OCI-LY1 (cell line): Measurements from ENCODE around the gene MINK1.
A peak's percentile ranks its signal among the peaks of the same experiment; 100 is the strongest.

Experiments
- H2AFZ ChIP-seq: fragments of 200-600 bp; sonication (generic), shearing (Covaris generic); 2 replicates; pipeline ENCODE4 v1.6.0; 2014; ENCODE audit warnings: antibody characterized with exemption, mild to moderate bottlenecking, low read length
- H3F3A ChIP-seq: fragments of 200-600 bp; sonication (generic), shearing (Covaris generic); 2 replicates; pipeline ENCODE4 v1.6.0; 2014; ENCODE audit warnings: mild to moderate bottlenecking, antibody characterized with exemption, low read length, moderate library complexity; ENCODE audit not compliant: insufficient read depth
- H3K27ac ChIP-seq: fragments of 200-600 bp; sonication (generic); 2 replicates; pipeline ENCODE4 v1.5.1; 2014; ENCODE audit warnings: low read length, mixed run types, mild to moderate bottlenecking, low read depth; ENCODE audit not compliant: poor library complexity, severe bottlenecking
- H3K27me3 ChIP-seq: fragments of 200-600 bp; sonication (generic); 2 replicates; pipeline ENCODE4 v1.6.0; 2014; ENCODE audit warnings: antibody characterized with exemption, mild to moderate bottlenecking, low read length, moderate library complexity; ENCODE audit not compliant: insufficient read depth
- H3K36me3 ChIP-seq: fragments of 200-600 bp; sonication (generic); 2 replicates; pipeline ENCODE4 v1.6.1; 2014; ENCODE audit warnings: mild to moderate bottlenecking, antibody characterized with exemption, low read length, moderate library complexity, mixed read lengths; ENCODE audit not compliant: insufficient read depth
- H3K4me1 ChIP-seq: fragments of 200-600 bp; sonication (generic); 2 replicates; pipeline ENCODE4 v1.5.1; 2014; ENCODE audit warnings: mild to moderate bottlenecking, low read length, moderate library complexity; ENCODE audit not compliant: insufficient read depth, severe bottlenecking
- H3K4me2 ChIP-seq: fragments of 200-600 bp; sonication (generic), shearing (Covaris generic); 2 replicates; pipeline ENCODE4 v1.6.1; 2014; ENCODE audit warnings: low read length
- H3K4me3 ChIP-seq: fragments of 200-600 bp; sonication (generic); 2 replicates; pipeline ENCODE4 v1.5.1; 2014; ENCODE audit warnings: low read length, low read depth, mild to moderate bottlenecking, mixed read lengths; ENCODE audit not compliant: poor library complexity, severe bottlenecking
- H3K79me2 ChIP-seq: fragments of 200-600 bp; shearing (Covaris generic); 2 replicates; pipeline ENCODE4 v1.6.1; 2016; ENCODE audit warnings: mixed run types, low read length, mixed read lengths; ENCODE audit not compliant: insufficient read depth
- H3K9ac ChIP-seq: fragments of 200-600 bp; sonication (generic), shearing (Covaris generic); 2 replicates; pipeline ENCODE4 v1.6.1; 2014; ENCODE audit warnings: mild to moderate bottlenecking, low read length, mixed read lengths
- H3K9me2 ChIP-seq: fragments of 200-600 bp; sonication (generic), shearing (Covaris generic); 2 replicates; pipeline ENCODE4 v1.6.1; 2014; ENCODE audit warnings: low read depth, mild to moderate bottlenecking, low read length, mixed read lengths
- H3K9me3 ChIP-seq: fragments of 200-600 bp; shearing (Covaris generic); 2 replicates; pipeline ENCODE4 v1.6.1; 2014; ENCODE audit warnings: low read length, mixed read lengths
- H4K20me1 ChIP-seq: fragments of 200-600 bp; sonication (generic), shearing (Covaris generic); 2 replicates; pipeline ENCODE4 v1.6.0; 2016; ENCODE audit warnings: mild to moderate bottlenecking, low read length; ENCODE audit not compliant: insufficient read depth
- EZH2 ChIP-seq: fragments of 200-600 bp; sonication (generic), shearing (Covaris generic); IDR thresholded peaks from 2 replicates; pipeline ENCODE4 v1.8.0; 2017; ENCODE audit warnings: borderline replicate concordance, mixed run types, mild to moderate bottlenecking, antibody characterized with exemption, low read length, moderate library complexity, mixed read lengths
- TF ChIP-seq, protein P1 (sequence below): fragments of 200-600 bp; sonication (generic), shearing (Covaris generic); IDR thresholded peaks from 2 replicates; pipeline ENCODE4 v1.5.1; 2017; ENCODE audit warnings: mild to moderate bottlenecking, antibody characterized with exemption, low read length, moderate library complexity, mixed read lengths

MINK1 gene

GRCh38 chr17:4833178-4833940, at the start of gene MINK1:
Gene MINK1 (plus strand): TSS chr17:4833340. CDS start chr17:4833584, 244 bp downstream.
- Histone ChIP-seq H3K9me3 (no peaks in the 10 kb centered on the region), H3K36me3 (peaks cover 9% of the 10 kb centered on the region; the same call in 1 of the 2 replicates), H3K4me1 (peaks cover 24% of the 10 kb centered on the region), H3K27ac (no peak within 1 kb of the TSS), H3F3A (no peaks in the 10 kb centered on the region), H3K4me2 (peak within 1 kb of the TSS; percentile 100), H3K79me2 (no peaks in the 10 kb centered on the region; the same call in 1 of the 2 replicates), H4K20me1 (no peaks in the 10 kb centered on the region), H3K27me3 (no peaks in the 10 kb centered on the region), H3K4me3 (peak within 1 kb of the TSS; percentile 96), H3K9me2 (no peaks in the 10 kb centered on the region), H3K9ac (peak within 1 kb of the TSS; percentile 94), H2AFZ (no peak within 1 kb of the TSS)
- TF ChIP-seq, protein P1, sequence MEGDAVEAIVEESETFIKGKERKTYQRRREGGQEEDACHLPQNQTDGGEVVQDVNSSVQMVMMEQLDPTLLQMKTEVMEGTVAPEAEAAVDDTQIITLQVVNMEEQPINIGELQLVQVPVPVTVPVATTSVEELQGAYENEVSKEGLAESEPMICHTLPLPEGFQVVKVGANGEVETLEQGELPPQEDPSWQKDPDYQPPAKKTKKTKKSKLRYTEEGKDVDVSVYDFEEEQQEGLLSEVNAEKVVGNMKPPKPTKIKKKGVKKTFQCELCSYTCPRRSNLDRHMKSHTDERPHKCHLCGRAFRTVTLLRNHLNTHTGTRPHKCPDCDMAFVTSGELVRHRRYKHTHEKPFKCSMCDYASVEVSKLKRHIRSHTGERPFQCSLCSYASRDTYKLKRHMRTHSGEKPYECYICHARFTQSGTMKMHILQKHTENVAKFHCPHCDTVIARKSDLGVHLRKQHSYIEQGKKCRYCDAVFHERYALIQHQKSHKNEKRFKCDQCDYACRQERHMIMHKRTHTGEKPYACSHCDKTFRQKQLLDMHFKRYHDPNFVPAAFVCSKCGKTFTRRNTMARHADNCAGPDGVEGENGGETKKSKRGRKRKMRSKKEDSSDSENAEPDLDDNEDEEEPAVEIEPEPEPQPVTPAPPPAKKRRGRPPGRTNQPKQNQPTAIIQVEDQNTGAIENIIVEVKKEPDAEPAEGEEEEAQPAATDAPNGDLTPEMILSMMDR = no peak
- TF ChIP-seq EZH2 = no peak

- peaks cover 14% of the 10 kb centered on the region; the same call in 1 of the 2 replicates for H3K27me3 ChIP-seq
- H3K36me3 ChIP-seq = no peaks in the 10 kb centered on the region
- H3K9me2 ChIP-seq = no peaks in the 10 kb centered on the region
- H3K4me3 ChIP-seq = no peak overlapping the region
- no peak overlapping the region for H2AFZ ChIP-seq
- H4K20me1 ChIP-seq = no peaks in the 10 kb centered on the region
- peaks cover 13% of the 10 kb centered on the region for H3K4me1 ChIP-seq
- H3K27ac ChIP-seq = no peak overlapping the region
- no peaks in the 10 kb centered on the region for H3K79me2 ChIP-seq
- no peak overlapping the region for H3K9ac ChIP-seq
- H3K9me3 ChIP-seq = no peaks in the 10 kb centered on the region
- TF ChIP-seq, protein P1 = no peak
- no peak for TF ChIP-seq EZH2
- no peaks in the 10 kb centered on the region for H3F3A ChIP-seq
- no peak overlapping the region for H3K4me2 ChIP-seq
Measured at GRCh38 chr17:4785311-4786105, 47.6 kb upstream of the MINK1 start.

DNA sequence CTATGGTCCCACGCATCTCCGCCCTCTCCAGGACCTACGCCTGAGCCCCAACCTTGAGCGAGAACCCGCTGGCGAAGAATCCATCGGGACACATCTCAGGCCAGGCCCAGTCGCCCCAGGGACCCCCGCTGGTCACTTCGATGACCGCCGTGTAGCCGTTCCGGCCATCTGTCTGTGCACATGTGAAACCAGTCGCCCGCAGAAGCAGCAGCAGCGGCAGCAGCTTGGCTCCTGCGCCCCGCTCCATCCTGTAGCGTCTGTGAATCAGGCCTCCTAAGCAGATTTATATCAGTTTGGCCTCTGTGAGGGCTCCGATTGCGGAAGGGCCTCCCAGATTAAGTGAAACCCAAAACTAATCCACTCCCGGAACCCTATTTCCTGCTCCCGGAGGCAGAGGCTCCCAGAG, 47.0 kb upstream of the MINK1 start, which contains the start of gene VMO1:
VMO1 (minus strand) TSS at position 259 of the 406 bp plus-strand sequence; CDS start at position 247, 12 bp downstream.
- Histone ChIP-seq H3K27ac (no peak within 1 kb of the TSS), H4K20me1 (no peaks in the 10 kb centered on the region), H3K4me1 (peaks cover 17% of the 10 kb centered on the region), H3F3A (no peaks in the 10 kb centered on the region), H2AFZ (no peak within 1 kb of the TSS), H3K9me3 (no peaks in the 10 kb centered on the region), H3K9me2 (no peaks in the 10 kb centered on the region), H3K36me3 (no peaks in the 10 kb centered on the region), H3K27me3 (peaks cover 11% of the 10 kb centered on the region; the same call in 1 of the 2 replicates), H3K4me3 (no peak within 1 kb of the TSS), H3K79me2 (no peaks in the 10 kb centered on the region), H3K9ac (no peak within 1 kb of the TSS), H3K4me2 (no peak within 1 kb of the TSS)
- TF ChIP-seq EZH2 = no peak
- TF ChIP-seq, protein P1 = no peak
